Uterus (tissue), 2 donors: ENCODE data around the gene OAT.

ENCODE experiments used
- CTCF ChIP-seq, 4 experiments: fragments of 200-600 bp in 2 of 4; fragments of 450-650 bp in 2 of 4; sonication (generic) in 2 of 4; IDR thresholded peaks; one replicate each; pipeline ENCODE4 v1.5.1; 2016 to 2019; ENCODE audit warnings: antibody characterized with exemption in 4 of 4, mild to moderate bottlenecking in 2 of 4, moderate library complexity in 1 of 4
- POLR2A ChIP-seq, 2 donors: fragments of 450-650 bp; IDR thresholded peaks; one replicate each; pipeline ENCODE4 v1.6.1; 2016; ENCODE audit warnings: antibody characterized with exemption in 2 of 2, mild to moderate bottlenecking in 1 of 2, moderate library complexity in 1 of 2

GRCh38 chr10:124464028-124464965 lies 45.6 kb upstream of the OAT start:
- TF ChIP-seq POLR2A (IDR thresholded peaks at IDR 0.05) (no peak), CTCF (IDR thresholded peaks at IDR 0.05) (no peak)
